Measurements from ENCODE around the gene UBAC1. TPM values are rescaled to one million over a fixed set of nuclear protein-coding genes. Genes with fewer than 3 reads are reported as not detected.
A peak's percentile ranks its signal among the peaks of the same experiment; 100 is the strongest.

The UBAC1 gene
- total and polyA plus RNA-seq, 9 of the 15 experiments (the other 6 are each of a cell fraction or from before 2014, with no cell fraction given) = 94.0 to 399 (median 228) TPM

- Histone ChIP-seq H3K9me3 (replicated peaks; ENCODE audit: control insufficient read depth, insufficient read depth, low read depth, low read length) (peaks cover 10% of the 10 kb centered on the region; the same call in 1 of the 2 replicates), H3K27ac (ENCODE audit: extremely low read depth, low read depth, low read length) (peak overlapping the region; percentile 37; the same call in 1 of the 3 replicates), H2AFZ (ENCODE audit: low read depth, low read length) (no peak overlapping the region), H3K4me2 (ENCODE audit: insufficient read depth, low read length) (peak overlapping the region; percentile 88; the same call in 1 of the 2 replicates), H3K9ac (ENCODE audit: insufficient read depth in 1 of 2, low read depth in 2 of 2, low read length in 2 of 2) (no peak overlapping the region), H3K27me3 (ENCODE audit: control insufficient read depth in 2 of 2, insufficient read depth in 2 of 2, low read length in 2 of 2) (no peaks in the 10 kb centered on the region), H3K4me3 (no peak overlapping the region; the same call in 1 of the 2 replicates), H3K4me1 (replicated peaks in 1 of 2; ENCODE audit: control insufficient read depth in 2 of 2, insufficient read depth in 2 of 2, low read length in 2 of 2) (peaks cover 38 to 45% of the 10 kb centered on the region in 2 experiments), H3K79me2 (ENCODE audit: control insufficient read depth, insufficient read depth, low read length) (peaks cover 60% of the 10 kb centered on the region), H4K20me1 (replicated peaks; ENCODE audit: control insufficient read depth, insufficient read depth, low read length) (peaks cover 12% of the 10 kb centered on the region), H3K36me3 (ENCODE audit: control insufficient read depth, insufficient read depth, low read length) (peaks cover 58% of the 10 kb centered on the region), H3K9me1 (ENCODE audit: control insufficient read depth, insufficient read depth, low read length) (no peaks in the 10 kb centered on the region)
- DNase-seq (ENCODE audit: extremely low read depth in 1 of 4, low spot score in 3 of 4) (no peak), FAIRE-seq (no peak), ATAC-seq (no peak)
- 64% methylated on average over 2 of the region's 2 CpGs for WGBS (ENCODE audit: insufficient coverage, low coverage, missing lambda C conversion rate)
- CTCF ChIA-PET (ENCODE audit: low intra/inter-chr PET ratio) = no interaction called here
- TF ChIP-seq SPI1 (IDR thresholded peaks at IDR 0.05; ENCODE audit: borderline replicate concordance, low read depth, low read length) = peak; percentile 52; the same call in 1 of the 2 replicates
- TF ChIP-seq ZNF384 (IDR thresholded peaks at IDR 0.05; ENCODE audit: low read depth, low read length) = peak; percentile 49; the same call in 1 of the 2 replicates
- no peak for TF ChIP-seq PURB (CRISPR knock-in tag; IDR thresholded peaks at IDR 0.05; ENCODE audit: low read depth)
- intact Hi-C loops (cut with micrococcal nuclease) = no loop called here
- in situ Hi-C loops (cut with MboI) = no loop called here
- POLR2A ChIA-PET = interaction anchor here (0.6 kb wide), 1 partner anchor 11 kb away, joined by 3 read pairs; no protein-coding TSS in a partner anchor
- no TSS peak for BruUV-seq (replicated peaks)
Measured at GRCh38 chr9:135910216-135910615, 51.0 kb downstream of the UBAC1 start.

- H3K9me3 ChIP-seq (replicated peaks; ENCODE audit: control insufficient read depth, insufficient read depth, low read depth, low read length) = peaks cover 10% of the 10 kb centered on the region; the same call in 1 of the 2 replicates
- TF ChIP-seq ATF6 (CRISPR knock-in tag; IDR thresholded peaks at IDR 0.05) = 0 out of 2 replicates have a peak, but pooled peaks have one; percentile 46
- no peak for TF ChIP-seq WHSC1 (IDR thresholded peaks at IDR 0.05; ENCODE audit: low read length)
- CTCF ChIA-PET (ENCODE audit: low intra/inter-chr PET ratio) = no interaction called here
- peaks cover 42 to 51% of the 10 kb centered on the region in 2 experiments for H3K4me1 ChIP-seq (replicated peaks in 1 of 2; ENCODE audit: control insufficient read depth in 2 of 2, insufficient read depth in 2 of 2, low read length in 2 of 2)
- 53% methylated on average over 6 of the region's 6 CpGs for WGBS (ENCODE audit: insufficient coverage, low coverage, missing lambda C conversion rate)
- no peaks in the 10 kb centered on the region for H3K27me3 ChIP-seq (ENCODE audit: control insufficient read depth in 2 of 2, insufficient read depth in 2 of 2, low read length in 2 of 2)
- H3K9ac ChIP-seq (ENCODE audit: insufficient read depth in 1 of 2, low read depth in 2 of 2, low read length in 2 of 2) = peak overlapping the region; percentile 63 to 68; a peak in 3 of 4 replicates
- POLR2A ChIA-PET = interaction anchor here (2.9 kb wide), 1 partner anchor 8 kb away, joined by 9 read pairs; no protein-coding TSS in a partner anchor
- no peak for ATAC-seq
- FAIRE-seq = no peak
- in situ Hi-C loops (cut with MboI) = no loop called here
- H3K36me3 ChIP-seq (ENCODE audit: control insufficient read depth, insufficient read depth, low read length) = peaks cover 56% of the 10 kb centered on the region
- no peak for DNase-seq (ENCODE audit: extremely low read depth in 1 of 4, low spot score in 3 of 4)
- H2AFZ ChIP-seq (ENCODE audit: low read depth, low read length) = no peak overlapping the region
- peaks cover 12% of the 10 kb centered on the region for H4K20me1 ChIP-seq (replicated peaks; ENCODE audit: control insufficient read depth, insufficient read depth, low read length)
- no TSS peak for BruUV-seq (replicated peaks)
- intact Hi-C loops (cut with micrococcal nuclease) = loop anchor here (5.0 kb wide), 1 partner anchor 43 kb away; no protein-coding TSS in a partner anchor
- no peaks in the 10 kb centered on the region for H3K9me1 ChIP-seq (ENCODE audit: control insufficient read depth, insufficient read depth, low read length)
- peaks cover 68% of the 10 kb centered on the region for H3K79me2 ChIP-seq (ENCODE audit: control insufficient read depth, insufficient read depth, low read length)
- H3K27ac ChIP-seq (ENCODE audit: extremely low read depth, low read depth, low read length) = peak overlapping the region; percentile 80
- peak overlapping the region; percentile 63; the same call in 1 of the 2 replicates for H3K4me3 ChIP-seq
- H3K4me2 ChIP-seq (ENCODE audit: insufficient read depth, low read length) = peak overlapping the region; percentile 88
Measured at GRCh38 chr9:135909371-135909770, 51.8 kb downstream of the UBAC1 start.
